ENCODE measurements around the gene SMYD3.
"Not testable (repeated sequence)": the region's sequence is repeated elsewhere in the genome, so short reads cannot be mapped to it uniquely, and the experiment has no call there.

- TF ChIP-seq, protein P1, sequence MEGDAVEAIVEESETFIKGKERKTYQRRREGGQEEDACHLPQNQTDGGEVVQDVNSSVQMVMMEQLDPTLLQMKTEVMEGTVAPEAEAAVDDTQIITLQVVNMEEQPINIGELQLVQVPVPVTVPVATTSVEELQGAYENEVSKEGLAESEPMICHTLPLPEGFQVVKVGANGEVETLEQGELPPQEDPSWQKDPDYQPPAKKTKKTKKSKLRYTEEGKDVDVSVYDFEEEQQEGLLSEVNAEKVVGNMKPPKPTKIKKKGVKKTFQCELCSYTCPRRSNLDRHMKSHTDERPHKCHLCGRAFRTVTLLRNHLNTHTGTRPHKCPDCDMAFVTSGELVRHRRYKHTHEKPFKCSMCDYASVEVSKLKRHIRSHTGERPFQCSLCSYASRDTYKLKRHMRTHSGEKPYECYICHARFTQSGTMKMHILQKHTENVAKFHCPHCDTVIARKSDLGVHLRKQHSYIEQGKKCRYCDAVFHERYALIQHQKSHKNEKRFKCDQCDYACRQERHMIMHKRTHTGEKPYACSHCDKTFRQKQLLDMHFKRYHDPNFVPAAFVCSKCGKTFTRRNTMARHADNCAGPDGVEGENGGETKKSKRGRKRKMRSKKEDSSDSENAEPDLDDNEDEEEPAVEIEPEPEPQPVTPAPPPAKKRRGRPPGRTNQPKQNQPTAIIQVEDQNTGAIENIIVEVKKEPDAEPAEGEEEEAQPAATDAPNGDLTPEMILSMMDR (IDR thresholded peaks at IDR 0.05; ENCODE audit: poor library complexity) = not testable (repeated sequence)
- TF ChIP-seq EZH2 (IDR thresholded peaks at IDR 0.05; ENCODE audit: borderline replicate concordance); EZH2phosphoT487 (IDR thresholded peaks at IDR 0.05; ENCODE audit: low read depth, severe bottlenecking, unreplicated experiment): not testable (repeated sequence)
Measured at GRCh38 chr1:245971076-245971710, 535.9 kb downstream of the SMYD3 start.

Data from hepatocyte (in vitro differentiated cells).